OCI-LY1 (cell line): ENCODE results near the gene AURKAIP1.

Source experiments
- EZH2 ChIP-seq: fragments of 200-600 bp; sonication (generic), shearing (Covaris generic); IDR thresholded peaks from 2 replicates; pipeline ENCODE4 v1.8.0; 2017; ENCODE audit warnings: borderline replicate concordance, mixed run types, mild to moderate bottlenecking, antibody characterized with exemption, low read length, moderate library complexity, mixed read lengths
- TF ChIP-seq, protein P1 (sequence below): fragments of 200-600 bp; sonication (generic), shearing (Covaris generic); IDR thresholded peaks from 2 replicates; pipeline ENCODE4 v1.5.1; 2017; ENCODE audit warnings: mild to moderate bottlenecking, antibody characterized with exemption, low read length, moderate library complexity, mixed read lengths

DNA sequence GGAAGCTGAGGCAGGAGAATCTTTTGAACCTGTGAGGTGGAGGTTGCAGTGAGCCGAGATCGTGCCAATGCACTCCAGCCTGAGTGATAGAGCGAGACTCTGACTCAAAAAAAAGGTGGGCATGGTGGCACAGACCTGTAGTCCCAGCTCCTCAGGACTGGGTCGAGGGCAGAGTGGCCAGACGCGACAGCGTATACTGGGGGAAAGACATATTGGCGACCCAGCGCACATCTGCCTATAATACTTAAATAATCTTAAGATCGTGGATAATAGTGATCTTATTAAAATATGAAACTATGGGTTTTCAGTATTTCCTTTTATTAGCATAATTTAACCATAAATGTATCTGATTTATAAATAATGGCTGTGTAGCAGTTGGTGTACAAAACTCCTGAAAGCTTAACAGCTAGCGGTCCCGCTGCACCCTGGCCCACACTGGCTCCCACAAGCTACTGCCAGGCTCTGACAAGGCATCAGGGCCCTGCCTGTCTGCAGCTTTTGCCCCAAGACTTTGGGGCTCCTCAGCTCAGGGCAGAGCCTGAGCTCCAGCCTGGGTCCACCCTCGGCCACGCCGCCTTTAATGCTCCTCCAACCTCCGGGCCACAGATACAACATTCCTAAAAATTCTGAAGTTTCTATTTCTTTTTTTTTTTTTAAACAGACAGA is 2.7 kb upstream of the AURKAIP1 start:
- TF ChIP-seq, protein P1, sequence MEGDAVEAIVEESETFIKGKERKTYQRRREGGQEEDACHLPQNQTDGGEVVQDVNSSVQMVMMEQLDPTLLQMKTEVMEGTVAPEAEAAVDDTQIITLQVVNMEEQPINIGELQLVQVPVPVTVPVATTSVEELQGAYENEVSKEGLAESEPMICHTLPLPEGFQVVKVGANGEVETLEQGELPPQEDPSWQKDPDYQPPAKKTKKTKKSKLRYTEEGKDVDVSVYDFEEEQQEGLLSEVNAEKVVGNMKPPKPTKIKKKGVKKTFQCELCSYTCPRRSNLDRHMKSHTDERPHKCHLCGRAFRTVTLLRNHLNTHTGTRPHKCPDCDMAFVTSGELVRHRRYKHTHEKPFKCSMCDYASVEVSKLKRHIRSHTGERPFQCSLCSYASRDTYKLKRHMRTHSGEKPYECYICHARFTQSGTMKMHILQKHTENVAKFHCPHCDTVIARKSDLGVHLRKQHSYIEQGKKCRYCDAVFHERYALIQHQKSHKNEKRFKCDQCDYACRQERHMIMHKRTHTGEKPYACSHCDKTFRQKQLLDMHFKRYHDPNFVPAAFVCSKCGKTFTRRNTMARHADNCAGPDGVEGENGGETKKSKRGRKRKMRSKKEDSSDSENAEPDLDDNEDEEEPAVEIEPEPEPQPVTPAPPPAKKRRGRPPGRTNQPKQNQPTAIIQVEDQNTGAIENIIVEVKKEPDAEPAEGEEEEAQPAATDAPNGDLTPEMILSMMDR, result no peak
- no peak for TF ChIP-seq EZH2
